Sigmoid colon (tissue), 4 donors: ENCODE results near the gene ZNF275.

Experiments
- CTCF ChIP-seq, 4 experiments: fragments of 450-650 bp in 3 of 4; fragments of 200-600 bp in 1 of 4; IDR thresholded peaks; one replicate each; pipeline ENCODE4 v1.5.1; 2016 to 2019; ENCODE audit warnings: antibody characterized with exemption in 4 of 4, mild to moderate bottlenecking in 3 of 4, moderate library complexity in 2 of 4
- EP300 ChIP-seq, 4 donors: sonication (generic); formaldehyde crosslinking; IDR thresholded peaks; one replicate each; pipeline ENCODE4 v1.6.1; 2017; ENCODE audit warnings: antibody characterized with exemption in 4 of 4
- POLR2A ChIP-seq, 2 donors: fragments of 450-650 bp; IDR thresholded peaks; one replicate each; pipeline ENCODE4 v1.6.1; 2016; ENCODE audit warnings: antibody characterized with exemption in 2 of 2, mild to moderate bottlenecking in 2 of 2, moderate library complexity in 2 of 2
- POLR2AphosphoS5 ChIP-seq, 4 donors: sonication (generic); formaldehyde crosslinking; IDR thresholded peaks; one replicate each; pipeline ENCODE4 v1.6.1; 2017; ENCODE audit warnings: antibody characterized with exemption in 4 of 4

GRCh38 chrX:153379971-153380581 is 46.1 kb downstream of the ZNF275 start:
- TF ChIP-seq CTCF (IDR thresholded peaks at IDR 0.05) (no peak), POLR2A (IDR thresholded peaks at IDR 0.05) (no peak), POLR2AphosphoS5 (IDR thresholded peaks at IDR 0.05) (no peak), EP300 (IDR thresholded peaks at IDR 0.05) (no peak)
